Stomach (tissue), 9 donors: ENCODE results near the gene SSBP4. TPM values are rescaled to one million over a fixed set of nuclear protein-coding genes. Genes with fewer than 3 reads are reported as not detected.

Experiments used
- DNase-seq, 2 donors: peaks; one replicate each; pipeline versions ENCODE4 v3.0.0 to v3.0.0-alpha.2; 2013 to 2019
- H3K27ac ChIP-seq, 5 donors: fragments of 200-600 bp in 4 of 5; sonication (generic) in 4 of 5; one replicate each; pipeline ENCODE4 v1.5.1; 2013 to 2019; ENCODE audit warnings: mild to moderate bottlenecking in 1 of 5, moderate library complexity in 1 of 5
- H3K27me3 ChIP-seq, 3 donors: fragments of 200-600 bp; sonication (generic); one replicate each; pipeline ENCODE4 v1.5.1; 2017 to 2019; ENCODE audit warnings: mixed run types in 1 of 3
- H3K36me3 ChIP-seq, 4 donors: fragments of 200-600 bp; sonication (generic); 1 replicate in 3 of 4; 2 replicates in 1 of 4; pipeline ENCODE4 v1.5.1; 2016 to 2019
- H3K4me1 ChIP-seq, 4 donors: fragments of 200-600 bp; sonication (generic); one replicate each; pipeline ENCODE4 v1.5.1; 2016 to 2019
- H3K4me3 ChIP-seq, 4 donors: fragments of 200-600 bp; sonication (generic) in 3 of 4; one replicate each; pipeline ENCODE4 v1.5.1; 2016 to 2019; ENCODE audit warnings: mild to moderate bottlenecking in 1 of 4
- H3K9me3 ChIP-seq, 4 donors: fragments of 200-600 bp; sonication (generic); one replicate each; pipeline ENCODE4 v1.5.1; 2016 to 2019
- EP300 ChIP-seq: sonication (generic); formaldehyde crosslinking; IDR thresholded peaks from one replicate; pipeline ENCODE4 v1.6.1; 2017; ENCODE audit warnings: antibody characterized with exemption
- POLR2A ChIP-seq, 4 donors: fragments of 450-650 bp; IDR thresholded peaks; one replicate each; pipeline ENCODE4 v1.6.1; 2016; ENCODE audit warnings: antibody characterized with exemption in 4 of 4, control low read depth in 2 of 4, mild to moderate bottlenecking in 1 of 4, moderate library complexity in 1 of 4
- POLR2AphosphoS5 ChIP-seq, 3 donors: sonication (generic); formaldehyde crosslinking; IDR thresholded peaks; one replicate each; pipeline ENCODE4 v1.6.1; 2016; ENCODE audit warnings: antibody characterized with exemption in 3 of 3
- WGBS, 5 donors: extraction: QIAGEN DNeasy Blood & Tissue Kit in 3 of 5; methylation state at CpG; one replicate each; pipeline versions ENCODE4 v1.1.5 to v1.1.7; 2013 to 2018; 5-methylcytosine and 5-hydroxymethylcytosine counted together
- intact Hi-C: fragments of 100-400 bp; cut with DNase I; formaldehyde crosslinking; loops from one replicate; pipeline ENCODE4 v1.15.1; 2023; ENCODE audit warnings: low total_unique reads
- polyA plus RNA-seq, 3 donors: library from polyadenylated mRNA; stranded (reverse); fragments of 200-250 nt; gene quantifications; one replicate each; pipeline ENCODE4 v1.2.3, GENCODE V29; 2013
- total RNA-seq, 5 donors: library from RNA; depleted of rRNA; stranded (reverse); fragments of >200 nt; gene quantifications; one replicate each; pipeline versions ENCODE4 v1.1.0 to v1.2.3, GENCODE V29; 2014 to 2016
- TF ChIP-seq, protein P1 (sequence below), 7 experiments: fragments of 450-650 bp in 4 of 7; fragments of 200-600 bp in 3 of 7; sonication (generic) in 3 of 7; IDR thresholded peaks; one replicate each; pipeline ENCODE4 v1.5.1; 2016 to 2019; ENCODE audit warnings: antibody characterized with exemption in 7 of 7, control low read depth in 2 of 7, mild to moderate bottlenecking in 1 of 7
- donor health status: healthy with polysubstance abuse.
- donor health status: Bipolar disorder and iron deficiency.
- donor health status: healthy.

The SSBP4 gene
- total and polyA plus RNA-seq, 8 donors: 22.8 to 253 (median 49.2) TPM

DNA sequence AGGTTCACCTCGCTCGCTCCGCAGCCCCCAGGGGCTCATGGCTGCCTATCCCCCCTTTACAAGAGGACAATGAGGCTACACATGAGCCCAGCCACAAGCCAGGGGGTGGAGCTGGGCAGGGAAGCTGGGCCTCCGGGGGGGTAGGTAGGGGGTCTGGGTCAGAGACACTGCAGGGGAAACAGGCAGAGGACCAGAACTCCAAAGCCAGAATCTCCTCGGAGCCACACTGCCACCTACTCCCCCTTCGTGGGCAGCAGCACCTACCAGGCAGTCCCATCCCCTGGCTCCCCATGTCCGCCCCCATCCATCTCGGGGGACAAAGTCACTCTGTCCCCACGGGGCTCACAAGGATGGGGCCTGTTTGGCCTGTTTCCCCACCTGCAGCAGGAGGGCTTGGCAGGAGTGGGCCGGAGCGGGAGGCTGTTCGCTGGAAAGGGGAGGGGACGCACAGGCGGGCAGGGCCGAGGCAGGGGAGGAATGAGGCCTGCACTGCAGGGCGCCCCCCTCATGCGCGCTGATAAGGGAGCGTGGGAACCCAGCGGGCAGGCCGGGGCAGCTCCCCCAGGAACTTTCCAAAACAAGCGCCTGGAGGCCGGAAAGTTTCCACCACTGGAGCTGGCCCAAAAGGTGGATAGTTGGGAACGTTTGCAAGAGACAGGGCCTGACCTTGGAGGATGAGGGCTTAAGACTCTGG lies 19.3 kb downstream of the SSBP4 start:
- H3K36me3 ChIP-seq: peaks cover under 1 to 24% (median 16%) of the 10 kb centered on the region in 4 donors
- peak overlapping the region in 4 of 5 donors; percentile 58 to 79 (median 71) for H3K27ac ChIP-seq
- no peak for TF ChIP-seq POLR2A (IDR thresholded peaks at IDR 0.05)
- peak overlapping the region; percentile 50 to 76 (median 54) for H3K4me3 ChIP-seq
- 15 to 37% (median 19%) methylated on average over 21 to 24 of the region's 24 CpGs for WGBS, 5 donors
- peaks cover 30 to 59% (median 48%) of the 10 kb centered on the region in 4 donors for H3K4me1 ChIP-seq
- intact Hi-C loops: no loop called here
- no peaks in the 10 kb centered on the region for H3K9me3 ChIP-seq
- peaks cover 0 to 30% (median 0%) of the 10 kb centered on the region in 3 donors for H3K27me3 ChIP-seq
- peak in 1 of 2 donors; percentile 85 for DNase-seq

DNA sequence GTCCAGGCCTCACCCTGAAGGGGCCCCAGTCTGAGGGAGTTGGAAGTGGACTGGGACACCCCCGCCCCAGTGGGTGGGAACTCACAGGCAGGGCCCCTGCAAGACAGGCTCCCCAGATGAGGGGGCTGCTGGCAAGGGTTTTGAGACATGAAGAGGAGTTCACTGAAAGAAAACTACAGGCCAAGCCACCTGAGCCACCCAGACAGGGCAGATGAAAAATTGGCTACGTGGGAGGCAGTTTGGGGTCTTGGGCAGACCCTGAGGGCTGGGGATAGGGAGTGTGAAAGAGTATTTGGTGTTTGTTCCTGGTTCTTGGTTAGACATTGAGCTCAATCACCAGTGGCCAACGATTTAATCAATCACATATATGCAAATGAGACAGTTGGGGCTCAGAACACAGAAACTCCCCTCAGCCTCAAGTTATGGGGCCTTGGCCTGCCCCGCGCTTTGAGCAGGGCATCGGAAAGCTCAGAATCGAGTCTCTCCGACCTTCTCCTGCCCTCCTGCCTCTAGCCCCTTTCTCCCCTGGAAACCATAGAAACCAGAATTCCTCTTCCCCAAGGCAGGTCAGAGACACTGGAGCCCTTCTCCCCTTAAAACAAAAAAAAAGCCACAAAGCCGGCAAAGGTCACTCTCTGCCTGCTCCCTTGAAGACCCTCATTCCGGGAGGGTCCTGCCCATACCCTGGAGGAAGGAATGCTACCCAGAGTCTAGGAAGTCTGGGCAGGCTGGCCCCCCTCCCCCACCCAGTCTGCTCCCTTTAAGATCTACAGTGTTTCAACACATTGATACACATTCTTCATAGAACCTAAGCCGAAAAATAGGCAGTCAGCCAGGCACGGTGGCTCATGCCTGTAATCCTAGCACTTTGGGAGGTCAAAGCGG lies 20.1 kb downstream of the SSBP4 start:
- peaks cover 0 to 24% (median 0%) of the 10 kb centered on the region in 3 donors for H3K27me3 ChIP-seq
- no peaks in the 10 kb centered on the region for H3K9me3 ChIP-seq
- peak in 1 of 2 donors; percentile 58 for DNase-seq
- H3K4me3 ChIP-seq: no peak overlapping the region
- intact Hi-C loops: no loop called here
- TF ChIP-seq, protein P1, sequence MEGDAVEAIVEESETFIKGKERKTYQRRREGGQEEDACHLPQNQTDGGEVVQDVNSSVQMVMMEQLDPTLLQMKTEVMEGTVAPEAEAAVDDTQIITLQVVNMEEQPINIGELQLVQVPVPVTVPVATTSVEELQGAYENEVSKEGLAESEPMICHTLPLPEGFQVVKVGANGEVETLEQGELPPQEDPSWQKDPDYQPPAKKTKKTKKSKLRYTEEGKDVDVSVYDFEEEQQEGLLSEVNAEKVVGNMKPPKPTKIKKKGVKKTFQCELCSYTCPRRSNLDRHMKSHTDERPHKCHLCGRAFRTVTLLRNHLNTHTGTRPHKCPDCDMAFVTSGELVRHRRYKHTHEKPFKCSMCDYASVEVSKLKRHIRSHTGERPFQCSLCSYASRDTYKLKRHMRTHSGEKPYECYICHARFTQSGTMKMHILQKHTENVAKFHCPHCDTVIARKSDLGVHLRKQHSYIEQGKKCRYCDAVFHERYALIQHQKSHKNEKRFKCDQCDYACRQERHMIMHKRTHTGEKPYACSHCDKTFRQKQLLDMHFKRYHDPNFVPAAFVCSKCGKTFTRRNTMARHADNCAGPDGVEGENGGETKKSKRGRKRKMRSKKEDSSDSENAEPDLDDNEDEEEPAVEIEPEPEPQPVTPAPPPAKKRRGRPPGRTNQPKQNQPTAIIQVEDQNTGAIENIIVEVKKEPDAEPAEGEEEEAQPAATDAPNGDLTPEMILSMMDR (IDR thresholded peaks at IDR 0.05): no peak
- TF ChIP-seq POLR2AphosphoS5 (IDR thresholded peaks at IDR 0.05) (no peak), EP300 (no peak), POLR2A (IDR thresholded peaks at IDR 0.05) (no peak)
- peaks cover 30 to 52% (median 42%) of the 10 kb centered on the region in 4 donors for H3K4me1 ChIP-seq
- 57 to 69% (median 66%) methylated on average over 13 of the region's 13 CpGs for WGBS, 5 donors
- peak overlapping the region in 3 of 5 donors; percentile 58 to 79 (median 79) for H3K27ac ChIP-seq
- peaks cover 8 to 32% (median 24%) of the 10 kb centered on the region in 4 donors for H3K36me3 ChIP-seq

DNA sequence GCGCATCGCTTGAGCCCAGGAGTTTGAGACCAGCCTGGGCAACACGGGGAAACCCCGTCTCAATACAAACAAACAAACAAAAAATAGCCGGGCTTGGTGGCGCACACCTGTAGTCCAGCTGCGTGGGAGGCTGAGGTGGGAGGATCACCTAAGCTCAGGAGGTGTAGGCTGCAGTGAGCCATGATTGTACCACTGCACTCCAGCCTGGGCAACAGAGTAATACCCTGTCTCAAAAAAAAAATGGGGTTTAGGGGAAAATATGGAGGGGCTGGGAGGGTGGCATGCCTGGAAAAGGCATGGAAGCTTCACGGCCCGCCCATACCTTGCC lies 20.7 kb downstream of the SSBP4 start:
- Histone ChIP-seq H3K9me3 (no peaks in the 10 kb centered on the region), H3K27ac (peak overlapping the region in 1 of 5 donors; percentile 1), H3K4me1 (peaks cover 30 to 46% (median 39%) of the 10 kb centered on the region in 4 donors), H3K36me3 (peaks cover 14 to 35% (median 29%) of the 10 kb centered on the region in 4 donors), H3K4me3 (no peak overlapping the region), H3K27me3 (peaks cover 0 to 24% (median 0%) of the 10 kb centered on the region in 3 donors)
- WGBS, 5 donors: 68 to 76% (median 72%) methylated on average over 9 of the region's 9 CpGs
- intact Hi-C loops: no loop called here
- TF ChIP-seq, protein P1 (IDR thresholded peaks at IDR 0.05): no peak
- TF ChIP-seq POLR2A (IDR thresholded peaks at IDR 0.05) (no peak), EP300 (no peak), POLR2AphosphoS5 (IDR thresholded peaks at IDR 0.05) (no peak)
- no peak for DNase-seq

DNA sequence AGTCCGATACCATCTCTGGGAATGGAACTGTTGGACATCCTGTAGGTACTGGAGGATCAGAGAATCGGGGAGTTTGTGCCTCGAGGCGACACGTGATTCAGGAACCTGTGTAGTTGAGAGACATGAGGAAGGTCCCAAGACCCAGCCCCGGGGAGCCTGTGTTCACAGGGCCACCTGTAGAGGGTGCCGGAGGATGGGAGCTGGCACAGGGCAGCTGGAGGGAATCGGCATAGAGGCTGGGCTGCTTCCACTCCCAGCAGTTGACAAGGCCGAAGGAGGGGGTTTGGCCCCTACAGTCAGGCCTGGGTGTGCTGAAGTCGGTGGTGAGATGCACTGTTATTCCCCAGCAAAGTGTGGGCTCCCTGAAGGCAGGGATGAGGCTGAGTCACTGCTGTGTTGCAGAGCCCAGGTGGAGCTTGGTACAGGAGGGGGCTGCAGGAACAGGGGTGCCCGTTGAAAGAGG lies 21.2 kb downstream of the SSBP4 start:
- peaks cover 0 to 24% (median 0%) of the 10 kb centered on the region in 3 donors for H3K27me3 ChIP-seq
- H3K27ac ChIP-seq: no peak overlapping the region
- no peak overlapping the region for H3K4me3 ChIP-seq
- 43 to 53% (median 48%) methylated on average over 10 to 11 of the region's 11 CpGs for WGBS, 5 donors
- DNase-seq: no peak
- no peak for TF ChIP-seq EP300
- no peak for TF ChIP-seq POLR2A (IDR thresholded peaks at IDR 0.05)
- TF ChIP-seq, protein P1 (IDR thresholded peaks at IDR 0.05): no peak
- no peak for TF ChIP-seq POLR2AphosphoS5 (IDR thresholded peaks at IDR 0.05)
- H3K9me3 ChIP-seq: no peaks in the 10 kb centered on the region
- peaks cover 20 to 35% (median 32%) of the 10 kb centered on the region in 4 donors for H3K36me3 ChIP-seq
- intact Hi-C loops: no loop called here
- peaks cover 30 to 44% (median 39%) of the 10 kb centered on the region in 4 donors for H3K4me1 ChIP-seq
